NB4 (cell line): ENCODE measurements around the gene NUDT8.
"Not testable (repeated sequence)": the region's sequence is repeated elsewhere in the genome, so short reads cannot be mapped to it uniquely, and the experiment has no call there.

Source experiments
- DNase-seq: peaks from one replicate; pipeline ENCODE4 v3.0.0; 2010; ENCODE audit warnings: low read depth
- H3K4me3 ChIP-seq: one replicate; pipeline ENCODE4 v1.5.1; 2011; ENCODE audit warnings: mild to moderate bottlenecking, low read depth, low read length, moderate library complexity
- MYC ChIP-seq: IDR thresholded peaks from 2 replicates; pipeline ENCODE4 v1.6.1; 2011; ENCODE audit warnings: low read depth, low read length
- POLR2A ChIP-seq: IDR thresholded peaks from 2 replicates; pipeline ENCODE4 v1.6.1; 2011; ENCODE audit warnings: mild to moderate bottlenecking; ENCODE audit not compliant: insufficient read length; ENCODE audit errors: extremely low read depth
- TF ChIP-seq, protein P1 (sequence below): IDR thresholded peaks from 2 replicates; pipeline ENCODE4 v1.6.1; 2011; ENCODE audit warnings: low read depth, low read length
- TF ChIP-seq, protein P2 (sequence below): IDR thresholded peaks from one replicate; pipeline ENCODE4 v1.5.1; 2012; ENCODE audit warnings: low read depth, low read length

The NUDT8 gene

GRCh38 chr11:67638535-67639437, 9.0 kb upstream of the NUDT8 start:
- H3K4me3 ChIP-seq: no peak overlapping the region
- TF ChIP-seq POLR2A: no peak
- TF ChIP-seq, protein P1, sequence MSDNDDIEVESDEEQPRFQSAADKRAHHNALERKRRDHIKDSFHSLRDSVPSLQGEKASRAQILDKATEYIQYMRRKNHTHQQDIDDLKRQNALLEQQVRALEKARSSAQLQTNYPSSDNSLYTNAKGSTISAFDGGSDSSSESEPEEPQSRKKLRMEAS: no peak
- no peak for TF ChIP-seq MYC
- TF ChIP-seq, protein P2, sequence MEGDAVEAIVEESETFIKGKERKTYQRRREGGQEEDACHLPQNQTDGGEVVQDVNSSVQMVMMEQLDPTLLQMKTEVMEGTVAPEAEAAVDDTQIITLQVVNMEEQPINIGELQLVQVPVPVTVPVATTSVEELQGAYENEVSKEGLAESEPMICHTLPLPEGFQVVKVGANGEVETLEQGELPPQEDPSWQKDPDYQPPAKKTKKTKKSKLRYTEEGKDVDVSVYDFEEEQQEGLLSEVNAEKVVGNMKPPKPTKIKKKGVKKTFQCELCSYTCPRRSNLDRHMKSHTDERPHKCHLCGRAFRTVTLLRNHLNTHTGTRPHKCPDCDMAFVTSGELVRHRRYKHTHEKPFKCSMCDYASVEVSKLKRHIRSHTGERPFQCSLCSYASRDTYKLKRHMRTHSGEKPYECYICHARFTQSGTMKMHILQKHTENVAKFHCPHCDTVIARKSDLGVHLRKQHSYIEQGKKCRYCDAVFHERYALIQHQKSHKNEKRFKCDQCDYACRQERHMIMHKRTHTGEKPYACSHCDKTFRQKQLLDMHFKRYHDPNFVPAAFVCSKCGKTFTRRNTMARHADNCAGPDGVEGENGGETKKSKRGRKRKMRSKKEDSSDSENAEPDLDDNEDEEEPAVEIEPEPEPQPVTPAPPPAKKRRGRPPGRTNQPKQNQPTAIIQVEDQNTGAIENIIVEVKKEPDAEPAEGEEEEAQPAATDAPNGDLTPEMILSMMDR: no peak
- no peak for DNase-seq

- not testable (repeated sequence) for DNase-seq, H3K4me3 ChIP-seq
Observed at GRCh38 chr11:67637441-67637840, 7.7 kb upstream of the NUDT8 start.

- no peak for DNase-seq
- no peak for TF ChIP-seq MYC
- TF ChIP-seq, protein P1: no peak
- TF ChIP-seq POLR2A: no peak
- TF ChIP-seq, protein P2: no peak
- H3K4me3 ChIP-seq: no peak overlapping the region
Observed at GRCh38 chr11:67636962-67637361, 7.2 kb upstream of the NUDT8 start.

DNA sequence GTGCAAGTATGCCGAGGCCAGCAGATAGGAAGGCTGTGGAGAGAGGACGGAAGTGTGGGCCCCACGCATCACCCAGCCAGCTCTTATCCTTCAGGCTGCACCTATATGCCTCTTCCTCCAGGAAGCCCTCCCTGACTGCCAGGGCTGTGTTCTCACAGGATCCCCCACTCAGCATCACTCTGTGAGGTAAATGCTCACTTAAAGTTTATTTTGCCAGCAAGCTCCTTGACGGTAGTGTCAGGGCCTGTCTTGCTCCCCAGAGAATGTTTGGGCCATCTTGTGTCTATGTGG, 5.4 kb upstream of the NUDT8 start:
- TF ChIP-seq, protein P1: no peak
- TF ChIP-seq MYC (no peak), POLR2A (no peak)
- TF ChIP-seq, protein P2: no peak
- DNase-seq: no peak

GRCh38 chr11:67634366-67635230, 4.9 kb upstream of the NUDT8 start:
- TF ChIP-seq, protein P1: no peak
- TF ChIP-seq MYC (no peak), POLR2A (no peak)
- TF ChIP-seq, protein P2: no peak
- H3K4me3 ChIP-seq: no peak overlapping the region
- DNase-seq: no peak

More for the DNA sequence above, 5.4 kb upstream of the NUDT8 start:
- H3K4me3 ChIP-seq: no peak overlapping the region

GRCh38 chr11:67633758-67634365, 4.1 kb upstream of the NUDT8 start:
- H3K4me3 ChIP-seq: no peak overlapping the region
- no peak for DNase-seq
- TF ChIP-seq MYC: no peak
- TF ChIP-seq, protein P1: no peak
- no peak for TF ChIP-seq POLR2A
- TF ChIP-seq, protein P2: no peak
